ENCODE results near the gene HOPX. TPM values are rescaled to one million over a fixed set of nuclear protein-coding genes. Genes with fewer than 3 reads are reported as not detected.

HOPX gene
- total RNA-seq, 2 experiments from 2014 or later = not detected

GRCh38 chr4:56654238-56654632, 26.9 kb downstream of the HOPX start:
- H3K4me3 ChIP-seq (ENCODE audit: low read depth, low read length, poor library complexity, severe bottlenecking) = no peak overlapping the region
- H3K9me3 ChIP-seq (ENCODE audit: low read length) = no peaks in the 10 kb centered on the region
- no peak for DNase-seq (ENCODE audit: low spot score)
- peaks cover 9% of the 10 kb centered on the region for H3K4me1 ChIP-seq (ENCODE audit: insufficient read depth, low read length, poor library complexity, severe bottlenecking)
- TF ChIP-seq EZH2phosphoT487 (IDR thresholded peaks at IDR 0.05; ENCODE audit: borderline replicate concordance, low read depth, low read length) = no peak
- no peak for TF ChIP-seq CTCF (conservative IDR thresholded peaks at IDR 0.05; ENCODE audit: low read length)
- no peak overlapping the region for H2AFZ ChIP-seq (ENCODE audit: low read length)
- no peaks in the 10 kb centered on the region for H3K36me3 ChIP-seq (ENCODE audit: insufficient read depth, low read length)
- CTCF ChIA-PET (ENCODE audit: unreplicated experiment) = no interaction called here
- no peak overlapping the region for H3K27ac ChIP-seq (ENCODE audit: low read depth, low read length, poor library complexity, severe bottlenecking)
- no peaks in the 10 kb centered on the region for H3K9me2 ChIP-seq (ENCODE audit: insufficient read depth, low read length)
- H4K20me1 ChIP-seq (ENCODE audit: insufficient read depth, low read length) = no peaks in the 10 kb centered on the region
- no peak overlapping the region for H3K4me2 ChIP-seq (ENCODE audit: low read length)
- POLR2A ChIA-PET = interaction anchor here (0.6 kb wide), 1 partner anchor 188 kb away, joined by 4 read pairs; no protein-coding TSS in a partner anchor
- intact Hi-C loops (cut with micrococcal nuclease; ENCODE audit: unreplicated experiment) = no loop called here
- BruUV-seq (replicated peaks) = no TSS peak
- no peaks in the 10 kb centered on the region for H3K79me2 ChIP-seq (ENCODE audit: insufficient read depth, low read depth, low read length)

- H3K36me3 ChIP-seq (ENCODE audit: insufficient read depth, low read length) = no peaks in the 10 kb centered on the region
- ChIA-PET CTCF (ENCODE audit: unreplicated experiment) (no interaction called here), POLR2A (interaction anchor here (0.5 to 4.5 kb wide), 2 partner anchors 10 to 14 kb away, joined by 3 to 24 read pairs; no protein-coding TSS in a partner anchor)
- TF ChIP-seq EZH2phosphoT487 (IDR thresholded peaks at IDR 0.05; ENCODE audit: borderline replicate concordance, low read depth, low read length) (no peak), CTCF (conservative IDR thresholded peaks at IDR 0.05; ENCODE audit: low read length) (no peak)
- H3K4me1 ChIP-seq (ENCODE audit: insufficient read depth, low read length, poor library complexity, severe bottlenecking) = peaks cover 9% of the 10 kb centered on the region
- H3K9me2 ChIP-seq (ENCODE audit: insufficient read depth, low read length) = no peaks in the 10 kb centered on the region
- no TSS peak for BruUV-seq (replicated peaks)
- intact Hi-C loops (cut with micrococcal nuclease; ENCODE audit: unreplicated experiment) = no loop called here
- no peak overlapping the region; the same call in 1 of the 2 replicates for H2AFZ ChIP-seq (ENCODE audit: low read length)
- no peak overlapping the region for H3K27ac ChIP-seq (ENCODE audit: low read depth, low read length, poor library complexity, severe bottlenecking)
- no peaks in the 10 kb centered on the region for H3K9me3 ChIP-seq (ENCODE audit: low read length)
- DNase-seq (ENCODE audit: low spot score) = peak; percentile 12
- no peak overlapping the region for H3K4me2 ChIP-seq (ENCODE audit: low read length)
- H3K79me2 ChIP-seq (ENCODE audit: insufficient read depth, low read depth, low read length) = no peaks in the 10 kb centered on the region
- H3K4me3 ChIP-seq (ENCODE audit: low read depth, low read length, poor library complexity, severe bottlenecking) = no peak overlapping the region
- H4K20me1 ChIP-seq (ENCODE audit: insufficient read depth, low read length) = no peaks in the 10 kb centered on the region
Measured at GRCh38 chr4:56653461-56654237, 27.4 kb downstream of the HOPX start.

GRCh38 chr4:56652196-56652595, 28.9 kb downstream of the HOPX start:
- ChIA-PET POLR2A (interaction anchor here (4.5 kb wide), 1 partner anchor 12 kb away, joined by 24 read pairs; no protein-coding TSS in a partner anchor), CTCF (ENCODE audit: unreplicated experiment) (no interaction called here)
- Histone ChIP-seq H2AFZ (ENCODE audit: low read length) (no peak overlapping the region), H4K20me1 (ENCODE audit: insufficient read depth, low read length) (no peaks in the 10 kb centered on the region), H3K4me3 (ENCODE audit: low read depth, low read length, poor library complexity, severe bottlenecking) (no peak overlapping the region), H3K9me2 (ENCODE audit: insufficient read depth, low read length) (no peaks in the 10 kb centered on the region), H3K4me2 (ENCODE audit: low read length) (no peak overlapping the region), H3K9me3 (ENCODE audit: low read length) (no peaks in the 10 kb centered on the region), H3K4me1 (ENCODE audit: insufficient read depth, low read length, poor library complexity, severe bottlenecking) (peaks cover 9% of the 10 kb centered on the region), H3K36me3 (ENCODE audit: insufficient read depth, low read length) (no peaks in the 10 kb centered on the region), H3K79me2 (ENCODE audit: insufficient read depth, low read depth, low read length) (no peaks in the 10 kb centered on the region), H3K27ac (ENCODE audit: low read depth, low read length, poor library complexity, severe bottlenecking) (no peak overlapping the region)
- intact Hi-C loops (cut with micrococcal nuclease; ENCODE audit: unreplicated experiment) = no loop called here
- TF ChIP-seq EZH2phosphoT487 (IDR thresholded peaks at IDR 0.05; ENCODE audit: borderline replicate concordance, low read depth, low read length) = no peak
- no peak for TF ChIP-seq CTCF (conservative IDR thresholded peaks at IDR 0.05; ENCODE audit: low read length)
- no peak for DNase-seq (ENCODE audit: low spot score)
- BruUV-seq (replicated peaks) = no TSS peak

Data from OCI-LY7 (cell line).